Suprapubic skin (tissue), 4 donors: Measurements from ENCODE around the gene DBH.

ENCODE experiments used
- POLR2A ChIP-seq, 2 donors: fragments of 450-650 bp; IDR thresholded peaks; one replicate each; pipeline ENCODE4 v1.6.1; 2017; ENCODE audit warnings: antibody characterized with exemption in 2 of 2, mild to moderate bottlenecking in 2 of 2, moderate library complexity in 2 of 2
- POLR2AphosphoS5 ChIP-seq, 3 donors: sonication (generic); formaldehyde crosslinking; IDR thresholded peaks; one replicate each; pipeline ENCODE4 v1.6.1; 2017; ENCODE audit warnings: antibody characterized with exemption in 3 of 3

DNA sequence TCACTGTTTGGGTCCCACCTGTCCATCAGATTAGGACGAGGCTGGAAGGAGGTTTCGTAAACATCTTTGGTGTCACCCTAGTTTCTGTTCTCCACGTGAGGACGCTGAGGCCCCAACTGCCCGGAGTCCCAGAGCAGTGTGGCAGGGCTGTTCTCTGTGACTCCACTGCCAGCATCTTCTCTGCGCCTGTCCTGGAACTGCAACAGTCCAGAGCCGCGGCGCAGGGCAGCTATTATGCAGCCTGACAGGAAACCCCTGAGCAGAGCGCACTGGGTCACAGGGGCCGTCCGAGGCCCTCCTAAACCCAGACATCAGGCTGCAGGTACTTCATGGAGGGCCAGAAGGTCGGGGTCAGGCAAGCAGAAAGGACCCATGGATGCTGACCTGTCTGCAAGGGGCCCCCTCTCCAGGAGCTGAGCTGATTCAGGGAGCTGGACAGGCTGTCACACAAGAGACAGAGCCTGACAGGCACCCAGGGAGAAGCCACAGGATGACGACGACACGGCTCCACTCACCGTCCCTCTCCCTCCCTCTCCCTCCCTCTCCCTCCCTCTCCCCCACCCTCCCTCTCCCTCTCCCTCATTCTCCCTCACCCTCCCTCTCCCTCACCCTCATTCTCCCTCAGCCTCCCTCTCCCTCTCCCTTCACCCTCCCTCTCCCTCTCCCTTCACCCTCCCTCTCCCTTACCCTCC is 31.7 kb downstream of the DBH start:
- TF ChIP-seq POLR2A (IDR thresholded peaks at IDR 0.05) (no peak), POLR2AphosphoS5 (IDR thresholded peaks at IDR 0.05) (no peak)
